Activated CD4-positive, alpha-beta T cell treated with anti-CD3 and anti-CD28 coated beads, Interleukin-2, amount 50 U/mL, for 16 hours (primary cell): ENCODE results near the gene DDAH2.

ENCODE experiments used
- DNase-seq: peaks from one replicate; pipeline ENCODE4 v3.0.0-alpha.2; 2020

Gene DDAH2

GRCh38 chr6:31687321-31687720 is 41.8 kb downstream of the DDAH2 start:
- no peak for DNase-seq

- DNase-seq, result no peak
These were observed 42.6 kb downstream of the DDAH2 start for GRCh38 chr6:31686483-31686882.

DNA sequence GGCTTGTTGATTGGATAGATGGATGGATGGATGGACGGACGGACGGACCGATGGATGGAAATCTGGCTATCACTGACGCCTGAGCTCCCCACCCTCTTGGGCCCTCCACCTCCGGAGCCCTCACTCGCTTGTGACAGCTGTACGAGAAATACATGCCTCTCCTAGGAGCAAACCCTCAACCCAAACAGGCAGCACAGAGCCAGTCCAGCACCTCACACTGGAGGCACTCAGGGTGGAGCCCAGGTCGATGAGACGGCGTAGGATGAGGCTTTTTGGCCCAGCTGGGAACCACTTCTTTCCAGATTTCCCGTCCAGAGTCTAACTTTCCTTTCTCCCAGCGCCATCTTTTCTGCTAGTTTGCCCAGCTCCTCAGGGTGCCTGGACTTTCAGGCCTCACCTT is 45.5 kb downstream of the DDAH2 start:
- DNase-seq, result no peak

DNA sequence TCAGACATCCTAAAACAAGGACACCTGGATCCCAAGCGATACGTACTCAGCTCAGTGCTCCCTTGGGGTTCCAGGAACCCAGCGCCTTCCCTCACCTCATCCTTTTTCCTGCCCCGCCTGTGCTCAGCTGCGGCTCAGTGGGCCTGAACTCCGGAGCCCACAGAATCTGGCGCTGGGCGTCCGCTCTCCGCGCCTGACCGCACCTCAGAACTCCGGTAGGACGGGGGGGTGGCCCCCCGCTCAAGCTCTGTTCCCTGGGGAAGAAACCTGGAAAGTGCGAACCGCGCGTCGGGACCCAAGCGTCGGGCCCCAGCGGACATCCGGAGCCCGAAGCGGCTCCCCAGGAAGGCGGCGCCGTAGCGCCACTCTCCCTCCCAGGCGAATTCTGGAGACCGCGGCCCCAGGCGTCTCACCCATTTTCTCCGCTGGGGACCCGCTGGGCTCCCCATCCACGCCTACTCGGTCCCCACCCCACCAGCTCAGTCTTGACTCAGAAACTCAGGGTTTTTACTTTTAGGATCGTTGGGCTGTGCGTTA is 47.9 kb downstream of the DDAH2 start:
- DNase-seq, result peak; percentile 44

GRCh38 chr6:31680226-31681134 is 48.6 kb downstream of the DDAH2 start, which contains the start of gene LY6G5C:
LY6G5C (minus strand) TSS chr6:31681067; CDS start chr6:31680373, 694 bp downstream.
- DNase-seq, result peak; percentile 80

- no peak for DNase-seq
These were observed 51.1 kb downstream of the DDAH2 start for GRCh38 chr6:31677955-31678354.
